Neural cell (in vitro differentiated cells): Measurements from ENCODE around the gene WASHC4. TPM values are rescaled to one million over a fixed set of nuclear protein-coding genes. Genes with fewer than 3 reads are reported as not detected.

Experiments
- H2AFZ ChIP-seq: fragments of 200-600, 300-800 bp; sonication (generic), shearing (Covaris generic); 2 replicates; pipeline ENCODE4 v1.6.0; 2014; ENCODE audit warnings: low read depth, mild to moderate bottlenecking, antibody characterized with exemption, low read length, moderate library complexity
- H3F3A ChIP-seq: fragments of 200-600 bp; shearing (Covaris generic); 2 replicates; pipeline ENCODE4 v1.6.1; 2016; ENCODE audit warnings: mild to moderate bottlenecking, moderate library complexity, mixed read lengths, antibody characterized with exemption, low read length; ENCODE audit not compliant: insufficient read depth, poor library complexity, severe bottlenecking
- H3K27ac ChIP-seq: fragments of 200-600, 300-800 bp; sonication (generic), shearing (Covaris generic); 2 replicates; pipeline ENCODE4 v1.5.1; 2014; ENCODE audit warnings: mild to moderate bottlenecking, low read length, moderate library complexity
- H3K27me3 ChIP-seq: fragments of 300-800, 200-600 bp; sonication (generic), shearing (Covaris generic); 2 replicates; pipeline ENCODE4 v1.6.0; 2014; ENCODE audit warnings: mild to moderate bottlenecking, low read depth, low read length, moderate library complexity; ENCODE audit not compliant: insufficient read depth
- H3K36me3 ChIP-seq: fragments of 300-800, 200-600 bp; sonication (generic), shearing (Covaris generic); 2 replicates; pipeline ENCODE4 v1.5.1; 2014; ENCODE audit warnings: mild to moderate bottlenecking, antibody characterized with exemption, low read length, moderate library complexity; ENCODE audit not compliant: insufficient read depth
- H3K4me2 ChIP-seq: fragments of 300-800, 200-600 bp; sonication (generic), shearing (Covaris generic); 2 replicates; pipeline ENCODE4 v1.6.0; 2014; ENCODE audit warnings: mild to moderate bottlenecking, low read length
- H3K4me3 ChIP-seq: fragments of 300-800, 200-600 bp; sonication (generic), shearing (Covaris generic); 2 replicates; pipeline ENCODE4 v1.5.1; 2014; ENCODE audit warnings: mild to moderate bottlenecking, low read length, moderate library complexity
- H3K79me2 ChIP-seq: fragments of 200-600 bp; shearing (Covaris generic); replicated peaks from 2 replicates; pipeline ENCODE4 v1.6.0; 2014; ENCODE audit warnings: mild to moderate bottlenecking, low read length, moderate library complexity; ENCODE audit not compliant: insufficient read depth
- H3K9ac ChIP-seq: fragments of 300-800, 200-600 bp; sonication (generic), shearing (Covaris generic); 2 replicates; pipeline ENCODE4 v1.6.1; 2016; ENCODE audit warnings: mild to moderate bottlenecking, low read length, mixed read lengths
- H3K9me2 ChIP-seq: fragments of 200-600 bp; shearing (Covaris generic); 2 replicates; pipeline ENCODE4 v1.6.1; 2016; ENCODE audit warnings: mild to moderate bottlenecking, low read length, mixed read lengths; ENCODE audit not compliant: insufficient read depth
- H3K9me3 ChIP-seq: fragments of 200-600, 300-800 bp; sonication (generic), shearing (Covaris generic); 2 replicates; pipeline ENCODE4 v1.6.1; 2016; ENCODE audit warnings: mild to moderate bottlenecking, mixed run types, low read length, moderate library complexity, mixed read lengths
- H4K20me1 ChIP-seq: fragments of 200-600 bp; shearing (Covaris generic); 2 replicates; pipeline ENCODE4 v1.6.1; 2016; ENCODE audit warnings: mild to moderate bottlenecking, mixed run types; ENCODE audit not compliant: insufficient read depth
- CTCF ChIP-seq: fragments of 450-650 bp; IDR thresholded peaks from 2 replicates; pipeline ENCODE4 v1.5.1; 2014; ENCODE audit warnings: antibody characterized with exemption, mild to moderate bottlenecking, moderate library complexity; ENCODE audit not compliant: poor library complexity, severe bottlenecking
- EP300 ChIP-seq: fragments of 450-650 bp; conservative IDR thresholded peaks from 2 replicates; pipeline ENCODE4 v1.6.1; 2014; ENCODE audit warnings: antibody characterized with exemption, mild to moderate bottlenecking, moderate library complexity; ENCODE audit not compliant: poor library complexity, severe bottlenecking
- EZH2 ChIP-seq: fragments of 200-600, 300-800 bp; shearing (Covaris generic), sonication (generic); IDR thresholded peaks from 2 replicates; pipeline ENCODE4 v1.6.1; 2014; ENCODE audit warnings: antibody characterized with exemption, low read length, borderline replicate concordance, mild to moderate bottlenecking; ENCODE audit not compliant: insufficient read depth, poor library complexity, severe bottlenecking
- MXI1 ChIP-seq: fragments of 450-650 bp; conservative IDR thresholded peaks from 2 replicates; pipeline ENCODE4 v1.6.1; 2014; ENCODE audit warnings: antibody characterized with exemption, mild to moderate bottlenecking; ENCODE audit not compliant: poor library complexity, severe bottlenecking
- POLR2AphosphoS5 ChIP-seq: IDR thresholded peaks from 2 replicates; pipeline ENCODE4 v1.6.1; 2012
- RAD21 ChIP-seq: fragments of 450-650 bp; conservative IDR thresholded peaks from 2 replicates; pipeline ENCODE4 v1.6.1; 2014; ENCODE audit warnings: antibody characterized with exemption, mild to moderate bottlenecking, moderate library complexity
- SMC3 ChIP-seq: fragments of 450-650 bp; conservative IDR thresholded peaks from 2 replicates; pipeline ENCODE4 v1.6.1; 2014; ENCODE audit warnings: antibody characterized with exemption, mild to moderate bottlenecking, moderate library complexity; ENCODE audit not compliant: poor library complexity
- TAF1 ChIP-seq: IDR thresholded peaks from 2 replicates; pipeline ENCODE4 v1.6.1; 2012; ENCODE audit warnings: low read depth
- polyA plus RNA-seq: library from polyadenylated mRNA; depleted of rRNA; stranded (reverse); fragments of >200 nt; gene quantifications from 2 replicates; pipeline ENCODE4 v1.2.3, GENCODE V29; 2014
- TF ChIP-seq, protein P1 (sequence below): IDR thresholded peaks from 2 replicates; pipeline ENCODE4 v1.6.1; 2012; ENCODE audit warnings: borderline replicate concordance

WASHC4 gene
- polyA plus RNA-seq, 1 donor from 2014 or later: 52.6 TPM

DNA sequence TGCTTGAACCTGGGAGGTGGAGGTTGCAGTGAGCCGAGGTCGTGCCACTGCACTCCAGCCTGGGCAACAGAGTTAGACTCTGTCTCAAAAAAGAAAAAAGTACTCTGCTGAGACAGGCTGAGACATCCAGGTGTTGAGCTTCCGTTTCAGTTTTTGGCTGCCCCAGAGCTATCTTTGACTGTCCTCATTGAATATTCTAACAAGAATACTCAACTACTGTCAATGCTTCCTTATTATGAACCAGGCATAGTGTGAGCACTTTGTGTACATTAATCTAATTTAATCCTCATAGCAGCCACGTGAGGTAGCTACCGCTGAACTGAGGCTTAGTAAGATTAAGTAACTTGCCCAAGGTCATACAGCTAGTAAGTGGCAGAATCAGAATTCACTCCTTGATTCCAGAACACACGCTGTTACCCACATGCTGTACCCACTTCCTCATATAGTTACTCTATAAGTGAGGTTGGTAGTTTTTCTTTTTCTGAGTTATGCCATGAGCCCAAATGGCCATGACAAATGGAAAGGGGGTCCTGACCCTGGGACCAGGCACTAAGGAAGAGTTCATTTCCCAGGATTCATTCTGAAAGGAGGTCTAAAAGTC lies 34.5 kb upstream of the WASHC4 start:
- no peak overlapping the region for H3K9ac ChIP-seq
- no peak overlapping the region for H2AFZ ChIP-seq
- no peaks in the 10 kb centered on the region for H3K27me3 ChIP-seq
- H3K9me3 ChIP-seq: no peaks in the 10 kb centered on the region
- no peak for TF ChIP-seq EP300
- TF ChIP-seq EZH2: no peak
- TF ChIP-seq POLR2AphosphoS5: no peak
- no peak for TF ChIP-seq RAD21
- no peak for TF ChIP-seq TAF1
- TF ChIP-seq, protein P1, sequence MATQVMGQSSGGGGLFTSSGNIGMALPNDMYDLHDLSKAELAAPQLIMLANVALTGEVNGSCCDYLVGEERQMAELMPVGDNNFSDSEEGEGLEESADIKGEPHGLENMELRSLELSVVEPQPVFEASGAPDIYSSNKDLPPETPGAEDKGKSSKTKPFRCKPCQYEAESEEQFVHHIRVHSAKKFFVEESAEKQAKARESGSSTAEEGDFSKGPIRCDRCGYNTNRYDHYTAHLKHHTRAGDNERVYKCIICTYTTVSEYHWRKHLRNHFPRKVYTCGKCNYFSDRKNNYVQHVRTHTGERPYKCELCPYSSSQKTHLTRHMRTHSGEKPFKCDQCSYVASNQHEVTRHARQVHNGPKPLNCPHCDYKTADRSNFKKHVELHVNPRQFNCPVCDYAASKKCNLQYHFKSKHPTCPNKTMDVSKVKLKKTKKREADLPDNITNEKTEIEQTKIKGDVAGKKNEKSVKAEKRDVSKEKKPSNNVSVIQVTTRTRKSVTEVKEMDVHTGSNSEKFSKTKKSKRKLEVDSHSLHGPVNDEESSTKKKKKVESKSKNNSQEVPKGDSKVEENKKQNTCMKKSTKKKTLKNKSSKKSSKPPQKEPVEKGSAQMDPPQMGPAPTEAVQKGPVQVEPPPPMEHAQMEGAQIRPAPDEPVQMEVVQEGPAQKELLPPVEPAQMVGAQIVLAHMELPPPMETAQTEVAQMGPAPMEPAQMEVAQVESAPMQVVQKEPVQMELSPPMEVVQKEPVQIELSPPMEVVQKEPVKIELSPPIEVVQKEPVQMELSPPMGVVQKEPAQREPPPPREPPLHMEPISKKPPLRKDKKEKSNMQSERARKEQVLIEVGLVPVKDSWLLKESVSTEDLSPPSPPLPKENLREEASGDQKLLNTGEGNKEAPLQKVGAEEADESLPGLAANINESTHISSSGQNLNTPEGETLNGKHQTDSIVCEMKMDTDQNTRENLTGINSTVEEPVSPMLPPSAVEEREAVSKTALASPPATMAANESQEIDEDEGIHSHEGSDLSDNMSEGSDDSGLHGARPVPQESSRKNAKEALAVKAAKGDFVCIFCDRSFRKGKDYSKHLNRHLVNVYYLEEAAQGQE: no peak
- TF ChIP-seq MXI1: no peak
- no peak for TF ChIP-seq CTCF
- TF ChIP-seq SMC3: no peak
- no peaks in the 10 kb centered on the region for H4K20me1 ChIP-seq
- no peak overlapping the region for H3K27ac ChIP-seq
- no peaks in the 10 kb centered on the region for H3K79me2 ChIP-seq
- H3F3A ChIP-seq: no peaks in the 10 kb centered on the region
- H3K4me3 ChIP-seq: no peak overlapping the region
- no peaks in the 10 kb centered on the region for H3K36me3 ChIP-seq
- H3K9me2 ChIP-seq: no peaks in the 10 kb centered on the region
- no peak overlapping the region for H3K4me2 ChIP-seq

DNA sequence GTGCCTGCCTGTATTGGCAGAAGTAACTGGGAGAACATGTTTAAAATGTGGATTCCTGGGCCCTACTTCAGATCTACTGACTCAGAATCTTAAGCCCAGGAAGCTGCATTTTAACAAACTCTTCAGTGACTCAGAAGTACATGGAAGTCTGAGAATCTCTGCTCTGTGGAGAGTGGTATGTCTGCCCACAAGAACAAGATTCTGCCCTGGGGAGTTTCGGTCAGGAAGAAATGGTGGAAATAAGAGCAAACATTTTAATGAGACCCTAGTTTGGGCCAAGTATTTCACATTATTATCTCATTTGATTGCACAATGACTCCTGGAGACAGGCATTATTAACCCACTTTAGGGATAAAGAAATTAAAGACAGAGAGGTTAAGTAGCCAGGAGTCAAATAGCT lies 31.4 kb upstream of the WASHC4 start:
- no peak overlapping the region for H3K4me2 ChIP-seq
- no peak overlapping the region for H3K27ac ChIP-seq
- no peaks in the 10 kb centered on the region for H3K27me3 ChIP-seq
- no peaks in the 10 kb centered on the region for H3K79me2 ChIP-seq
- H3K9me3 ChIP-seq: no peaks in the 10 kb centered on the region
- H3K9me2 ChIP-seq: no peaks in the 10 kb centered on the region
- H4K20me1 ChIP-seq: no peaks in the 10 kb centered on the region
- no peaks in the 10 kb centered on the region for H3F3A ChIP-seq
- no peak overlapping the region for H3K9ac ChIP-seq
- TF ChIP-seq CTCF (no peak), RAD21 (no peak), POLR2AphosphoS5 (no peak), MXI1 (no peak), TAF1 (no peak), SMC3 (no peak)
- TF ChIP-seq, protein P1: no peak
- H3K4me3 ChIP-seq: no peak overlapping the region
- H2AFZ ChIP-seq: no peak overlapping the region
- no peaks in the 10 kb centered on the region for H3K36me3 ChIP-seq
